Measurements from ENCODE around the gene SNRPE. TPM values are rescaled to one million over a fixed set of nuclear protein-coding genes. Genes with fewer than 3 reads are reported as not detected.

The SNRPE gene
- total RNA-seq, 1 experiment from 2014 or later, result 288 TPM

- ChIA-PET RAD21 (ENCODE audit: low non-redundant PET in 1 of 2, low total read pairs in 2 of 2, uncharacterized antibody in 2 of 2, unreplicated experiment in 2 of 2) (no interaction called here), CTCF (interaction anchor here (1.2 kb wide), 1 partner anchor 647 kb away, joined by 3 read pairs; no protein-coding TSS in a partner anchor), POLR2A (interaction anchor here (1.7 kb wide), 1 partner anchor 158 kb away, joined by 8 read pairs; the partner anchor contains the start of gene SOX13)
- no peaks in the 10 kb centered on the region for H3K36me3 ChIP-seq (ENCODE audit: control insufficient read depth in 1 of 2, insufficient read depth in 2 of 2, low read length in 2 of 2)
- H3K9me3 ChIP-seq (ENCODE audit: control insufficient read depth in 1 of 2, insufficient read depth in 1 of 2, low read depth in 1 of 2, low read length in 2 of 2), result no peaks in the 10 kb centered on the region
- no TSS peak for BruUV-seq (replicated peaks)
- H3K9me2 ChIP-seq (ENCODE audit: insufficient read depth), result no peaks in the 10 kb centered on the region
- H3K4me1 ChIP-seq (ENCODE audit: control insufficient read depth in 1 of 2, insufficient read depth in 2 of 2, low read length in 2 of 2), result no peaks in the 10 kb centered on the region; a peak in 1 of 4 replicates
- no peak overlapping the region for H3K4me3 ChIP-seq (replicated peaks in 1 of 2; ENCODE audit: low read depth in 1 of 2, low read length in 2 of 2)
- no peak overlapping the region for H3K27ac ChIP-seq (ENCODE audit: low read depth, low read length)
- no peaks in the 10 kb centered on the region for H3K27me3 ChIP-seq (ENCODE audit: insufficient read depth, low read length)
- no peaks in the 10 kb centered on the region for H4K20me1 ChIP-seq (ENCODE audit: insufficient read depth)
- no peaks in the 10 kb centered on the region for H3K79me2 ChIP-seq (ENCODE audit: insufficient read depth, low read length)
- TF ChIP-seq RAD21 (IDR thresholded peaks at IDR 0.05; ENCODE audit: low read depth) (no peak), ZBTB33 (IDR thresholded peaks at IDR 0.05; ENCODE audit: extremely low read depth, insufficient replicate concordance, low read length) (no peak), MAX (IDR thresholded peaks at IDR 0.05) (no peak), EGR1 (IDR thresholded peaks at IDR 0.05; ENCODE audit: low read depth) (no peak)
- no peak overlapping the region for H2AFZ ChIP-seq (ENCODE audit: low read depth, low read length, poor library complexity, severe bottlenecking)
- no peak overlapping the region for H3K9ac ChIP-seq (ENCODE audit: low read length)
- DNase-seq (ENCODE audit: low read depth, low spot score), result no peak
- ATAC-seq, result no peak
- no peak overlapping the region for H3K4me2 ChIP-seq (ENCODE audit: low read length)
- intact Hi-C loops (cut with micrococcal nuclease), result no loop called here
Observed at GRCh38 chr1:203914292-203914691, 52.9 kb downstream of the SNRPE start.

- TF ChIP-seq ATF3 (IDR thresholded peaks at IDR 0.05) (no peak), SRF (IDR thresholded peaks at IDR 0.05; ENCODE audit: low read depth) (no peak), ZNF274 (IDR thresholded peaks at IDR 0.05; ENCODE audit: low read depth, low read length) (no peak), JUND (IDR thresholded peaks at IDR 0.05) (no peak), ZBTB33 (IDR thresholded peaks at IDR 0.05; ENCODE audit: extremely low read depth, insufficient replicate concordance, low read length) (no peak), MAX (IDR thresholded peaks at IDR 0.05) (no peak), EZH2 (IDR thresholded peaks at IDR 0.05) (no peak), TCF7L2 (IDR thresholded peaks at IDR 0.05; ENCODE audit: borderline replicate concordance, extremely low read depth, insufficient read depth, insufficient read length) (no peak), RAD21 (IDR thresholded peaks at IDR 0.05; ENCODE audit: low read depth) (no peak)
- no peak overlapping the region for H3K9ac ChIP-seq (ENCODE audit: low read length)
- no peak overlapping the region for H3K4me3 ChIP-seq (replicated peaks in 1 of 2; ENCODE audit: low read depth in 1 of 2, low read length in 2 of 2)
- H3K4me1 ChIP-seq (ENCODE audit: control insufficient read depth in 1 of 2, insufficient read depth in 2 of 2, low read length in 2 of 2), result no peaks in the 10 kb centered on the region
- ChIA-PET CTCF (no interaction called here), RAD21 (ENCODE audit: low non-redundant PET in 1 of 2, low total read pairs in 2 of 2, uncharacterized antibody in 2 of 2, unreplicated experiment in 2 of 2) (no interaction called here), POLR2A (interaction anchor here (1.7 kb wide), 1 partner anchor 157 kb away, joined by 8 read pairs; the partner anchor contains the start of gene SOX13)
- H3K27me3 ChIP-seq (ENCODE audit: insufficient read depth, low read length), result no peaks in the 10 kb centered on the region
- H3K36me3 ChIP-seq (ENCODE audit: control insufficient read depth in 1 of 2, insufficient read depth in 2 of 2, low read length in 2 of 2), result no peaks in the 10 kb centered on the region
- H3K9me3 ChIP-seq (ENCODE audit: control insufficient read depth in 1 of 2, insufficient read depth in 1 of 2, low read depth in 1 of 2, low read length in 2 of 2), result no peaks in the 10 kb centered on the region
- no peak overlapping the region for H3K4me2 ChIP-seq (ENCODE audit: low read length)
- H4K20me1 ChIP-seq (ENCODE audit: insufficient read depth), result no peaks in the 10 kb centered on the region
- no peaks in the 10 kb centered on the region for H3K9me2 ChIP-seq (ENCODE audit: insufficient read depth)
- H3K79me2 ChIP-seq (ENCODE audit: insufficient read depth, low read length), result no peaks in the 10 kb centered on the region
- no peak overlapping the region for H3K27ac ChIP-seq (ENCODE audit: low read depth, low read length)
- intact Hi-C loops (cut with micrococcal nuclease), result no loop called here
- BruUV-seq (replicated peaks), result no TSS peak
- H2AFZ ChIP-seq (ENCODE audit: low read depth, low read length, poor library complexity, severe bottlenecking), result no peak overlapping the region
- no peak for ATAC-seq
- no peak for DNase-seq (ENCODE audit: low read depth, low spot score)
Observed at GRCh38 chr1:203915811-203916210, 54.4 kb downstream of the SNRPE start.
